Naive thymus-derived CD8-positive, alpha-beta T cell (primary cell): Measurements from ENCODE around the gene PPY. TPM values are rescaled to one million over a fixed set of nuclear protein-coding genes. Genes with fewer than 3 reads are reported as not detected.
A peak's percentile ranks its signal among the peaks of the same experiment; 100 is the strongest.

Experiments used
- ATAC-seq, 2 donors: fragments of 150-1000 bp; cut with Tn5 transposase in 1 of 2; sonication (Bioruptor Pico), chemical (Tn5 transposase) in 1 of 2; 1 replicate in 1 of 2; 2 replicates in 1 of 2; pipeline ENCODE4 v1.10.0; 2021; ENCODE audit warnings: mild to moderate bottlenecking in 2 of 2, moderate library complexity in 2 of 2
- POLR2A ChIA-PET: fragments of 350-600 bp; sonication (Branson Sonifier 250); formaldehyde crosslinking; loops from one replicate; lab custom pipeline; 2021; ENCODE audit warnings: antibody characterized with exemption; lab: Charles Lee
- DNase-seq, 10 donors: peaks; one replicate each; pipeline versions ENCODE4 v3.0.0 to v3.0.0-alpha.2; 2020 to 2022
- H3K27ac Mint-ChIP-seq, 10 donors: one replicate each; pipeline ENCODE4 v1.8.0; 2020 to 2022; ENCODE audit warnings: mild to moderate bottlenecking in 10 of 10, mixed read lengths in 10 of 10, moderate library complexity in 4 of 10, inconsistent platforms in 1 of 10
- H3K27me3 Mint-ChIP-seq, 5 donors: one replicate each; pipeline ENCODE4 v1.8.0; 2021 to 2022; ENCODE audit warnings: mixed read lengths in 5 of 5
- H3K36me3 Mint-ChIP-seq, 3 donors: one replicate each; pipeline ENCODE4 v1.8.0; 2020 to 2022; ENCODE audit warnings: mixed read lengths in 3 of 3, mild to moderate bottlenecking in 2 of 3, inconsistent platforms in 1 of 3
- H3K4me1 Mint-ChIP-seq, 4 donors: one replicate each; pipeline ENCODE4 v1.8.0; 2021 to 2022; ENCODE audit warnings: mixed read lengths in 4 of 4
- H3K4me3 Mint-ChIP-seq, 10 donors: one replicate each; pipeline ENCODE4 v1.8.0; 2020 to 2022; ENCODE audit warnings: mild to moderate bottlenecking in 10 of 10, mixed read lengths in 10 of 10, moderate library complexity in 6 of 10, inconsistent platforms in 1 of 10
- H3K9me3 Mint-ChIP-seq, 9 donors: one replicate each; pipeline ENCODE4 v1.8.0; 2020 to 2022; ENCODE audit warnings: mixed read lengths in 9 of 9, mild to moderate bottlenecking in 3 of 9, inconsistent platforms in 1 of 9, moderate library complexity in 1 of 9
- polyA plus RNA-seq, 3 donors: library from polyadenylated mRNA; unstranded; fragments of 300-500 nt; fragmentation: Illumina TruSeq; gene quantifications; one replicate each; pipeline ENCODE4 v1.2.3, GENCODE V29; 2021
- total RNA-seq, 8 experiments: library from RNA in 2 of 8; stranded (reverse) in 2 of 8; gene quantifications; one replicate each; pipeline ENCODE4 v1.2.3 and lab custom pipeline; 2021 to 2026

The PPY gene
- total and polyA plus RNA-seq, 5 experiments from 2014 or later, result not detected

DNA sequence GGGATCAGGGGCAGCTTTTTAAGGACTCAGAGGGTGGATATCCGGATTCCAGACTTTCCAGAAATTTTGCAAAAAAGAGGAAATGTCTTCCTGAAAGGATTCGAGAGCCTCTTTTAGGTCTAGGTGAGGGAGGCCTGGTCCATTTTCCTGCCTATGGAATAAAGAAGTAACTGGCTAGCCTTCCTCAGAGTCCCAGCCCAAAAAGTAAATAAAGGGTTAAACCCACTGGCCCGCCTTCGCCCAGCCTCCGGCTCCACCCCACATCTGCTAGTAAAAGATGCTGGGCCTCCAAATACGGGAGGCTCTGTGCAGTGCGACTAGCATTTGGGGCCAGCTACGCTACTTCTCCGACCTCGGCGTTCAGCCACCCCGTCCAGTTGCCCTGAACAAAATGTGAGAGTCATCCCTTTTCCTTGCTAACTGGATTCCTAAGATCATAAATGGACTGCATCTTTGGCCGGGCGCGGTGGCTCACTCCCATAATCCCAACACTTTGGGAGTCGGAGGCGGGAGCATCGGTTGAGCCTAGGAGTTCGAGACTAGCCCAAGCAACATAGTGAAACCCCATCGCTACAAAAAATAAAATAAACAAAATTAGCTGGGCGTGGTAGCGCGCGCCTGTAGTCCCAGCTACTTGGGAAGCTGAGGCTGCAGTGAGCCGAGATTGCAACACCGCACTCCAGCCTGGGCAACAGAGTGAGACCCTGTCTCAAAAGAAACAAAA, 34.1 kb downstream of the PPY start:
- Mint-ChIP-seq H3K4me1 (peaks cover 9 to 21% (median 20%) of the 10 kb centered on the region in 4 donors), H3K36me3 (no peaks in the 10 kb centered on the region), H3K9me3 (no peaks in the 10 kb centered on the region), H3K27ac (peak overlapping the region in 8 of 10 donors; percentile 28 to 98 (median 72)), H3K27me3 (peaks cover 0 to 15% (median 0%) of the 10 kb centered on the region in 5 donors), H3K4me3 (peak overlapping the region; percentile 85 to 99 (median 92))
- POLR2A ChIA-PET, result interaction anchor here (0.6 to 1.8 kb wide), 2 partner anchors 29 to 216 kb away, joined by 3 to 4 read pairs; partner anchors contain the start of gene HDAC5
- peak; percentile 37 to 81 (median 57) for DNase-seq
- peak; percentile 58 to 60 for ATAC-seq

DNA sequence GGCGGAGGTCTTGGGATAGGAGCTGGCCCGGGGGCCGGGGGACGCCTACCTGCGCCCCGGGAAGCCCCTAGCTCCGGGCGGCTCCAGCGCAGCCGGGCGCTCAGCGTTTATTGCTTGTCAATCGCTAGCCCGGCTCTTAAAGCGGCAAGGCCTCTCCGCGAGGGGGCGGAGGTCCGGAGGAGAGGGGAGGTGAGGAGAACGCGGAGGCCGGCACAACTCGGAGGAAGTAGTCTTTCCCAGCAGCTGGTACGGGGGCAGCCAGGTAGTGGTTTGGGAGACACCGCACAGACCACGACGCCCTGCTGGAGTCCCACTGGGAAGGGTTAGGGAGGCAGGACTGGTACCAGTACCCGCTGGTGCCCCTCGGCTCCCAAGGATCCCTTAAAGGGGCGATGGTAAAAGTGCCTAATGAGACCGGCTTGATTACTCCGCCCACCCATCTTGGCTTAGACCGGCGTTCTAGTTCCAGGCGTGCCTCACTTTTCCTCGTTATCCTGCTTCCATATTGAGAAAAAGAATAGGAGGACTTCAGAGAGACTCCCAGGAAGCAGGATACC, 34.8 kb downstream of the PPY start, which contains the start of gene MPP2:
MPP2 (minus strand) TSS at position 112 of the 557 bp plus-strand sequence. CDS start 3,076 bp downstream, outside the sequence.
- Mint-ChIP-seq H3K27me3 (peaks cover 0 to 15% (median 0%) of the 10 kb centered on the region in 5 donors), H3K27ac (peak within 1 kb of the TSS in 9 of 10 donors; percentile 66 to 98 (median 96)), H3K4me3 (peak within 1 kb of the TSS; percentile 85 to 99 (median 92)), H3K36me3 (no peaks in the 10 kb centered on the region), H3K4me1 (peaks cover 9 to 21% (median 20%) of the 10 kb centered on the region in 4 donors), H3K9me3 (no peaks in the 10 kb centered on the region)
- POLR2A ChIA-PET, result interaction anchor here (0.6 to 2.1 kb wide), 3 partner anchors 21 to 216 kb away, joined by 3 to 10 read pairs (median 4); partner anchors contain the start of gene HDAC5
- ATAC-seq (peak; percentile 67 to 73), DNase-seq (peak; percentile 43 to 84 (median 66))

DNA sequence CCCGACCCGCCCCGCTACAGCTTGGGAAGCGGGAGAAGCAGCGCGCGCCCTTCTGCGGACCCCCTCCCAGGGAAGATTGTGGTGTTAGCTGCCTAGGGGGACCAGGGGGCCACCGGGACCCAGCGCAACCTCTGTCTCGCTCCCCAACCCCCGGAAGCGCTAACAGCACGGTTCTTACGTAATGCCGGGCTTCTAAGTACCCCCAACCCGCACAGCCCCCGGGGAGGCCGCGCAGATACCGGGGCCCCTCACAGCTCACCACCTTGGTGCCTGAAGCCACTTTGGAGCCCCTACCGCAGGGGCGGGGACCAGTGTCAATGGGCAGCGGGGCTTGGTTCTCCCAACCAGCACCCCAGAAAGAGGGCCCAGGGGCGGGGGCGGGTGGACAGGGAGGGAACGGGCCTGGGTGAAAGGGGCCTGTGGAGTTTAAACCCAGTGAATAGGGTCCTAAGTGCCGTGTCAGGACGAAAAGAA, 35.3 kb downstream of the PPY start:
- Mint-ChIP-seq H3K4me3 (peak overlapping the region; percentile 85 to 99 (median 92)), H3K9me3 (no peaks in the 10 kb centered on the region), H3K27me3 (peaks cover 0 to 15% (median 0%) of the 10 kb centered on the region in 5 donors), H3K4me1 (peaks cover 9 to 21% (median 20%) of the 10 kb centered on the region in 4 donors), H3K36me3 (no peaks in the 10 kb centered on the region), H3K27ac (peak overlapping the region in 9 of 10 donors; percentile 66 to 98 (median 96))
- POLR2A ChIA-PET, result interaction anchor here (0.6 to 2.1 kb wide), 3 partner anchors 19 to 30 kb away, joined by 4 to 10 read pairs (median 6); no protein-coding TSS in a partner anchor
- peak; percentile 66 to 68 for ATAC-seq
- peak in 9 of 10 donors; percentile 19 to 80 (median 47) for DNase-seq

DNA sequence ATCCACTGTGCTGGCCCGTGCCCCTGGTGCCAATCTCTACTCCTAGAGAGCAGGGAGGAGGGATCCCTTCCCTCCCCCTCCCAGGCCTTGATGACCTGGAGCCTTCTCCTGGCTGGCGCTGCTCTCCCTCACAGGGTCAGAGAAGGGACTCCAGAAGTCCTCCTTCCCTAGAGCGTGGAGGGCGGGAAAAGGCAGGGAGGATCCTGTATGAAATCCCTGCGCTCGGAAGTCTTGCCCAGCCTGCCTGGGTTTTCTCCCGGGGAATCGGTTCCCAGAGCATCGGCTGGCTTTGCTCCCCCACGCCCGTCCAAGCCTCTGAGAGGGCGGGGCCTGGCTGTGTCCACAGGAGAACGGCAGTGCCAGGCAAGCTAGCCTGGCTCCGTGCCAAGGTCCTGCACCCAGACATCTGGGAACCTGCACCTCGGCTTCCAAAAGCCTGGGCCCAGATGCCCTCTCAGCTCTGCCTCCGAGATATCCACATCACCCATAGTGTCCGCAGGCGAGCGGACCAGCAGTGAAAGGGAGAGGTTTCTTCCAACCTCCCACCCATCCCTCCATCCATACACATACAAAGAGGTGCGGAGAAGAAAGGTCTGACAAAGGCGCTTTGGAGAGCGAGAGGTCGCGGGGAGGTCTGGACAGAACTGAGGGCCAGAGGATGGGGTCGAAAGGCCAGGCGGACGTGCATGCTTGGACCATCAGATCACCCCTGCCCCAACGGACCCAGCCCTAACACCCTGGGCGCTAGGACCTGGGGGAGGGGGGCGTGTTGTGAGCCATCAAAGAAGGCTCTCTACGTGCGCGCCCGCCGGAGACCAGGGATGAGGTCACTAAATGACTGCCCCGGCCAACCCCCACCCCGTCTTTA, 36.1 kb downstream of the PPY start:
- H3K4me1 Mint-ChIP-seq, result peaks cover 9 to 24% (median 22%) of the 10 kb centered on the region in 4 donors
- ATAC-seq (peak; percentile 48 to 64), DNase-seq (peak; percentile 26 to 85 (median 54))
- no peaks in the 10 kb centered on the region for H3K9me3 Mint-ChIP-seq
- no peaks in the 10 kb centered on the region for H3K36me3 Mint-ChIP-seq
- peak overlapping the region in 8 of 10 donors; percentile 78 to 98 (median 96) for H3K27ac Mint-ChIP-seq
- peak overlapping the region; percentile 85 to 99 (median 92) for H3K4me3 Mint-ChIP-seq
- POLR2A ChIA-PET, result interaction anchor here (0.6 to 2.1 kb wide), 2 partner anchors 20 to 22 kb away, joined by 6 to 10 read pairs; no protein-coding TSS in a partner anchor
- H3K27me3 Mint-ChIP-seq, result peaks cover 0 to 17% (median 0%) of the 10 kb centered on the region in 5 donors

DNA sequence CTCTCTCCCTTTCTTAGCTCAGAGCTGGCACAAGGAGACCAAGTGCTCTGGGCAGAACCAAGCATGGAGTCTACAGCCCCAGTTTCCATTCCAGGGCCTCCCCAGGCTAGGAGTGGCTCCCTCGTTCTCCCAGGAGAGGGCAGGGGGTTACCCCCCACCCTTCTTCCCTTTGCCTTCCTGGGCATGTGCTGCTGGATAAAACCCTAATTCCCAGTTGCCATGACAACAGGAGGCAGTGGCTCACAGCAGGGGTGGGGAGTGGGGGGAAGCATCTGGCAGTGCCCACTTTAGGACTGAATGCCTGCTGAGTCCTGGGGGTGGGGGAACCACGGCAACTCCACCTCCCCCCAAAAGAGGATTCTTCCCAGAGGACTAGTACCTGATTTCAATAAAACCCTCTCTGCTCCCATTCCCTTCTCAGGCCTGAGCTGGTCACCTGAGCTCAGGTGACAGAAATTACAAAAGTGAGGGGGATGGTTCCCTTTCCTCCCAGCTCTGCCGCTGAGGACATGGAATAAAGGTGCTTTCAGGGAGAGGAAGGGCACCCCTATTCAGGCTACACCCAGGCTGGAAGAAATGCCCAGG, 36.8 kb downstream of the PPY start:
- Mint-ChIP-seq H3K4me3 (peak overlapping the region in 3 of 10 donors; percentile 28 to 99 (median 34)), H3K27ac (no peak overlapping the region), H3K9me3 (no peaks in the 10 kb centered on the region), H3K27me3 (peaks cover 0 to 17% (median 0%) of the 10 kb centered on the region in 5 donors), H3K4me1 (peaks cover 13 to 31% (median 28%) of the 10 kb centered on the region in 4 donors), H3K36me3 (no peaks in the 10 kb centered on the region)
- POLR2A ChIA-PET, result interaction anchor here (2.1 kb wide), 1 partner anchor 23 kb away, joined by 10 read pairs; no protein-coding TSS in a partner anchor
- no peak for ATAC-seq
- DNase-seq, result no peak

DNA sequence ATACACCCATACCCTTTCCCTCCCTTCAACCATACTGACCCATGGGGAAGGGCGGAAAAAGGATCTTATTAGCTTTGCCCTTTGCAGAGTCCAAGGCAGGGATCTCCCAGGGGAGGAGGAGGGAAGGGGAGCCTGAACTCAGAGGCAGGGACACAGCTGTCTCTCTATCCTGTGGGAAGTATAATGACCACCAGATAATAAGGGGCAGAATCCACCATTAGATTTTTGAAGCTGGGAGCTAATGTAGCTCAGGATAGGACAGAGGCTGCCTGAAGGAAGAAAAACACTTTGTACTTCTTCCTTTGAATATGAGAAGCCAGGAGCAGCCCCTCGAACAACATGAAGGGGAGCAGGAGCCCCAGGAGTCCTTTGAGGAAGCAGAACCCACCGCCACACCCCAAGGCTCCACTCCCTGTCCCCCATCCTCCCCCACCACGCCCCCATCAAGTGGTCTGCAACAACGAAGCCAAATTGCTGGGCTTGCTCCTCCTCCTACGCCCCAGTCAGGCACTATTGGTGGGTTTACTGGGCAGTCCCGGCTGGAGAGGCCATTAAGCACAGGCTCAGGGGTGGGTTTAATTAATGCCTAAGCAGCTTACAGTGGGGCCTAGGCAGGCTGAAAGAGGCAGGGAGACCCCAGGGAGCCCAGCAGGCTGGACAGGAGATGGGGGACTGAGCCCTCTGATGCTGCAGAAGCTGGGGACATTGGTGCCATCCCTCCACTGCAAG, 40.3 kb downstream of the PPY start:
- peaks cover 14 to 33% (median 23%) of the 10 kb centered on the region in 4 donors for H3K4me1 Mint-ChIP-seq
- POLR2A ChIA-PET, result interaction anchor here (0.6 to 1.2 kb wide), 2 partner anchors 30 to 163 kb away, joined by 3 read pairs; no protein-coding TSS in a partner anchor
- no peak for ATAC-seq
- H3K4me3 Mint-ChIP-seq, result peak overlapping the region in 2 of 10 donors; percentile 79 to 82
- no peak for DNase-seq
- H3K27me3 Mint-ChIP-seq, result peaks cover 0 to 20% (median 4%) of the 10 kb centered on the region in 5 donors
- no peak overlapping the region for H3K27ac Mint-ChIP-seq
- H3K36me3 Mint-ChIP-seq, result peaks cover 0 to 7% (median under 1%) of the 10 kb centered on the region in 3 donors
- no peaks in the 10 kb centered on the region for H3K9me3 Mint-ChIP-seq

DNA sequence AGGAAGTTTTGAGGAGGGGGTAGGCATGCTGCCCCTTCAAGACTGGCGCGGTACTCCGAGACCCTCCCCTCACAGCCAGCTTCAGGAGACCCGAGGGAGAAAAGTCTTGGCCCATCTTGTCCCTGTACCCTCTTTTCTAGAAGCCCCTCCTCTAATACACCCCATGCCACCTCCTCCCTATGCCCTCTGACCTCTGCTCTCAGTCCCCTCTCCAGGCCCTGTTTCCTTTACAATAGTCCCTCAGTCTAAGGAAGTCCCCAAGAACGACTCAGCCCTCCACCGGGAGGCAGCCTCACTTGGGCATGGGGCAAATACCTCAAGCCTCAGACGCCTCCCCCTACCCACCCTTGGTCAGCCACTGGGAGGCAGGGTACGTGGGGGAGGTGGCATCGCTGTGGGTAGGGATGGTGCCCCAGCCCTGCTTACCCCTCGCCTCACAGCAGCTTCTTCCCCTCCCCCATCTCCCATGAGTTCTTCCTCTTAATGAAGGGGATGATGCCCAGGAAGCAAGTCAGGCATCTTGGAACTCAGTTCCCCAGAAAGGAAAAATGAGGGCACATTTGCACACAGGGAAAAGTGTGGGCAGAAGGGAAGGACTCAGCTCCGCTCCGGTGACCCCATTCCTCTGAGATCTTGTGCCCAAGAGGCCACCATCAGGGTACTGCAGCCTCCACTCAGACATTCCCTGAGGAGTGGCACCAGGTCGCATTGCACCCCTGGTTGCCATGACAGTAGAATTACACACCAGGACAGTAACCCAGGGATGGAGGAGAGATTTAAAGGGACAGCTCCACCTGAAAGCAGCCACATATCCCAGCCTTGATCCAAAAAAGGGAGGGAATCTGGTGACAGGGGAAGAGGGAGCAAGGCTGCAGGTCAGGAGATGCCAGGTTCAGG, 41.2 kb downstream of the PPY start:
- H3K36me3 Mint-ChIP-seq, result peaks cover 0 to 10% (median 3%) of the 10 kb centered on the region in 3 donors
- no peak for DNase-seq
- ATAC-seq, result peak; percentile 9 to 10
- POLR2A ChIA-PET, result interaction anchor here (0.6 to 1.2 kb wide), 3 partner anchors 9 to 164 kb away, joined by 3 read pairs; no protein-coding TSS in a partner anchor
- H3K27ac Mint-ChIP-seq, result peak overlapping the region in 3 of 10 donors; percentile 9 to 60 (median 53)
- H3K9me3 Mint-ChIP-seq, result no peaks in the 10 kb centered on the region
- H3K27me3 Mint-ChIP-seq, result peaks cover 0 to 15% (median 4%) of the 10 kb centered on the region in 5 donors
- H3K4me1 Mint-ChIP-seq, result peaks cover 16 to 24% (median 18%) of the 10 kb centered on the region in 4 donors
- H3K4me3 Mint-ChIP-seq, result peak overlapping the region; percentile 79 to 90 (median 84)

DNA sequence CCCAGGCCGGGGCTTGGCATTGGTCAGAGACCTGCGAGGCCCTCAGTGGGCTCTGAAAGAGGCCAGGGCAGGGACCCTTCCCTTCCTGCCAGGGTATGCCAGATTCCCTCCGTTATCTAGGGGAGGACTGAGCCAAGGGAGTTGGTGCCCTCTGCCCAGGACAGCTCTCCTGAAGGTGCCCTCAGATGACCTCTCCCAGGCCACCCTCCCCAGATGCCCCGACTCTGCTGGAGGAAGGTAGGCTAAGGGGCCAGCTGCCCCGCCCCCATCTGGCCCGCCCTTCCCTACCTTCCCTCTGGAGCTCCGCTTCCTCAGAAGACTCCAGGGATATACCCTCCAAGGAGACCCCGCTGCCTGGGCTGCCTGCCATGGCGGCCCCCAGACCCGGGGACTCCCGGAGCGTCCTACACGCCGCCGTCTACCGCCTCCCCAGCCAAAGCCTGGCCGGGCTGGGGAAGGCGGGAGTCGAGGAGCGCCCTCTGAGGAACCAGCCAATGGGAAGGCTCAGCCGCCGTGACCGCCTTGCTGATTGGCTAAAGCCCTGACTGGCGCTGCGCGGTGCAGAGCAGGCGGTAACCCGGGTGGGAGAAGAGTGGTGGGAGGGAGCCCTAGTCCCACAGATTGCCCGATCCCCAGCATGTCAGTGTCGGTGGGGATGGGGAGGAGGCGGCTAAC, 42.0 kb downstream of the PPY start:
- ATAC-seq (peak; percentile 100), DNase-seq (peak; percentile 66 to 89 (median 75))
- peaks cover 0 to 11% (median 4%) of the 10 kb centered on the region in 3 donors for H3K36me3 Mint-ChIP-seq
- H3K4me3 Mint-ChIP-seq, result peak overlapping the region; percentile 79 to 90 (median 84)
- peak overlapping the region in 4 of 10 donors; percentile 6 to 60 (median 14) for H3K27ac Mint-ChIP-seq
- no peaks in the 10 kb centered on the region for H3K9me3 Mint-ChIP-seq
- H3K4me1 Mint-ChIP-seq, result peaks cover 14 to 23% (median 17%) of the 10 kb centered on the region in 4 donors
- peaks cover 0 to 14% (median 4%) of the 10 kb centered on the region in 5 donors for H3K27me3 Mint-ChIP-seq
- POLR2A ChIA-PET, result interaction anchor here (1.0 to 1.2 kb wide), 3 partner anchors 9 to 106 kb away, joined by 3 read pairs; no protein-coding TSS in a partner anchor

DNA sequence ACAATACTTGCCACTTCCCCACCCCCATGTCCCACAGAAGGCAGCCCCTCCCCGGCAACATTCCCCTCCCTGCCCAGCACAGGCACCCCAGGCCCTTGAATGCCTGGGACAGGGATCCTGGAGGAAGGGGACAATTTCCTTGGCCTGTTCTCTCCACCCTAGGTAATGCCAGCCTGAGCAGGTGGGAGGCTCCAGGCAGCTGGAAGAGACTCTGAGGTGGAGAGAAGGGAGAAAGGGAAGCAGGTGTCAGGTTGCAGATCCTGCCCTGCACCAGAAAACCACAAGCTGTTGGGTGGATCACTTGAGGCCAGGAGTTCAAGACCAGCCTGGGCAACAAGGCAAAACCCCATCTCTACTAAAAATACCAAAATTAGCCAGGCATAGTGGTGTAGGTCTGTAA, 43.8 kb downstream of the PPY start:
- DNase-seq (no peak), ATAC-seq (no peak)
- Mint-ChIP-seq H3K9me3 (no peaks in the 10 kb centered on the region), H3K36me3 (peaks cover 0 to 11% (median 4%) of the 10 kb centered on the region in 3 donors), H3K4me1 (peaks cover 11 to 23% (median 14%) of the 10 kb centered on the region in 4 donors), H3K4me3 (no peak overlapping the region), H3K27me3 (peaks cover 0 to 8% (median 4%) of the 10 kb centered on the region in 5 donors), H3K27ac (no peak overlapping the region)
- POLR2A ChIA-PET, result no interaction called here
